Measurements from ENCODE around the gene POLR2L. TPM values are rescaled to one million over a fixed set of nuclear protein-coding genes. Genes with fewer than 3 reads are reported as not detected.

The POLR2L gene
- total RNA-seq, 4 donors from 2014 or later = 71.4 to 189 (median 92.3) TPM

DNA sequence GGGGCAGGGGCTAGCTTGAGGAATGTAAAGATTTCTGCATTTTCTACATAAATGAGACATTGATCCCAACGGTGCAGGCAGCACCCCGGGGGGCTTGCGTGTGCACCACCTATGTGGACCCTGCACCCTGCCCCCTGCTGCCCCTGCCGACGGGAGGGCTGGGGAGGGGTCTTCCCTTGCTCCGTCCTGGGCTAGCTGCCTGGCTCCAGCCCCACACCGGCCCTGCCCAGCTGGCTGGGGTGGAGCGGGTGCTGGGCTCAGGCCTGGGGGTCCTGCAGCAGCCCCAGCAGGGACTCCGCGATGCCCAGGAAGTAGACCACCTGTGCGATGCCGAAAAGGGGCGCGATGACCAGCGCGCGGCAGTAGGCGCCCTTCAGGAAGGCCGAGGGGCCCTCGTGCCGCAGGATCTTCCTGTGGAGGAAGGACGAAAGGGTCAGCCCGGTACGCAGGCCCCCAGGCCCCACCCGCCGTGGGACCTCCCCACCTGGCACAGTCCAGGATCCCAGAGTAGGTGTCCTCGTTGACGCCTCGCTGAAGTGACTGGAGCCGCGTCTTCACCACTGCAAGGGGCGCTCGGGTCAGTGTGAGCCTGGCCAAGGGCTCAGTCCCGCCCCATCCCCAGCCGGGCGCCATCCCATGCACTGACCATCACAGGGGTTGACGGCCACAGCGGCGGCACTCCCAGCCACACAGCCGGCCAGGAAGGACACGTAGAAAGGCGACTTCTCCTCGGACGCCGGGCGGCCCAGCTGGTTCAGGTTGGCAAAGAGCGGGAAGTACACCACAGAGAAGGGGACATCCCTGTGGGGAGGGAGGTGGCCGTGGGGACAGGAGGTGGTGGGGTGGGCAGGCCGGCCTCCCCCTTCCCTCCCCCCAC is 50.4 kb downstream of the POLR2L start:
- WGBS = 87% methylated on average over 23 of the region's 49 CpGs
- Histone ChIP-seq H3K27me3 (peaks cover 0 to 42% (median 12%) of the 10 kb centered on the region in 4 donors), H3K4me1 (peaks cover 23 to 48% (median 35%) of the 10 kb centered on the region in 4 donors), H3K36me3 (peaks cover 0 to 28% (median 25%) of the 10 kb centered on the region in 4 donors), H3K4me3 (no peak overlapping the region), H3K9me3 (no peaks in the 10 kb centered on the region), H3K27ac (replicated peaks in 1 of 4) (no peak overlapping the region)
- TF ChIP-seq POLR2A (IDR thresholded peaks at IDR 0.05; ENCODE audit: low read depth) = no peak
- no peak for TF ChIP-seq EP300 (IDR thresholded peaks at IDR 0.05)
- intact Hi-C loops (cut with DNase I) = no loop called here
- no peak for DNase-seq (ENCODE audit: extremely low spot score)

DNA sequence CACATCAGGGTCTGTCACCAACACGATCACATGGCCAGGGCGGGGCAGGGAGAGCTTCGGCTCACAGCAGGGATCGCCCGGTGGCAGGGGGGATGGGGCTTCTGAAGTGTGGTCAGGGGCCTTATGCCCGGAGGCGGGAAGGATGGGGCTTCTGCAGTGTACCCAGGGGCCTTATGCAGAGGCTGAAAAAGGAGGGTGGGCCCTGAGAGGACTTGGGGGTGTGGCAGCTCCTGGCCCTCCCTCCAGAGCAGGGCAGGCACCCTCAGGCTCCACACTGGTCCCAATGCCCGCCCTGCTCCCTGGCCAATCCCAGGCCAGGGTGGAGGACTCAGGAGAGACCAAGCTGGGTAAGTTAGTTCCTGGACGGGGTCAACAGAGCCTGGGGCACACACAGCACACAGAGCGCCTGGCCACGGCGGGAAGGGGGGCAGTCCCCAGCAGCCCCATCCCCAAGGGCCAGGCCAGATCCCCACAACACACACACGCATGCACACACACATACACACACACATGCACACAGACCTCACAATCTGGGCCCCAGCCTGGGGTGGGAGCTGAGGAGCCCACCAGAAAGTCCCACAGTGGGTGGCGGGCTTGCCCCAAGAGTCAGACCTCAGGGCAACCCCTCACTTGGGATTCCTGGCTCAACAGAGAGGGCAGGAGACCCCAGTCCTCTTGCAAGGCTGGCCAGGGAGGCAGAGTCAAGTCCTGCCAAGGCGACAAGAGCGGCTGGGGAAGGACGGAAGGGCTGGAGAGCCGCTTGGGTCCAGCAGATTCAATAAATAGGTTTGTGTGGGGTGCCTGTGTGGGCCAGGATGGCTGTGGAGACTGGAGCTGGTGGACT is 51.4 kb downstream of the POLR2L start:
- Histone ChIP-seq H3K27me3 (peaks cover 0 to 42% (median 12%) of the 10 kb centered on the region in 4 donors), H3K4me3 (no peak overlapping the region), H3K4me1 (peaks cover 14 to 38% (median 27%) of the 10 kb centered on the region in 4 donors), H3K27ac (replicated peaks in 1 of 4) (no peak overlapping the region), H3K9me3 (no peaks in the 10 kb centered on the region), H3K36me3 (peaks cover 0 to 28% (median 25%) of the 10 kb centered on the region in 4 donors)
- WGBS = 63% methylated on average over 4 of the region's 18 CpGs
- TF ChIP-seq POLR2A (IDR thresholded peaks at IDR 0.05; ENCODE audit: low read depth) (no peak), POLR2AphosphoS5 (IDR thresholded peaks at IDR 0.05) (no peak), EP300 (IDR thresholded peaks at IDR 0.05) (no peak)
- TF ChIP-seq, protein P1, sequence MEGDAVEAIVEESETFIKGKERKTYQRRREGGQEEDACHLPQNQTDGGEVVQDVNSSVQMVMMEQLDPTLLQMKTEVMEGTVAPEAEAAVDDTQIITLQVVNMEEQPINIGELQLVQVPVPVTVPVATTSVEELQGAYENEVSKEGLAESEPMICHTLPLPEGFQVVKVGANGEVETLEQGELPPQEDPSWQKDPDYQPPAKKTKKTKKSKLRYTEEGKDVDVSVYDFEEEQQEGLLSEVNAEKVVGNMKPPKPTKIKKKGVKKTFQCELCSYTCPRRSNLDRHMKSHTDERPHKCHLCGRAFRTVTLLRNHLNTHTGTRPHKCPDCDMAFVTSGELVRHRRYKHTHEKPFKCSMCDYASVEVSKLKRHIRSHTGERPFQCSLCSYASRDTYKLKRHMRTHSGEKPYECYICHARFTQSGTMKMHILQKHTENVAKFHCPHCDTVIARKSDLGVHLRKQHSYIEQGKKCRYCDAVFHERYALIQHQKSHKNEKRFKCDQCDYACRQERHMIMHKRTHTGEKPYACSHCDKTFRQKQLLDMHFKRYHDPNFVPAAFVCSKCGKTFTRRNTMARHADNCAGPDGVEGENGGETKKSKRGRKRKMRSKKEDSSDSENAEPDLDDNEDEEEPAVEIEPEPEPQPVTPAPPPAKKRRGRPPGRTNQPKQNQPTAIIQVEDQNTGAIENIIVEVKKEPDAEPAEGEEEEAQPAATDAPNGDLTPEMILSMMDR (IDR thresholded peaks at IDR 0.05) = no peak
- intact Hi-C loops (cut with DNase I) = no loop called here
- DNase-seq (ENCODE audit: extremely low spot score) = no peak

DNA sequence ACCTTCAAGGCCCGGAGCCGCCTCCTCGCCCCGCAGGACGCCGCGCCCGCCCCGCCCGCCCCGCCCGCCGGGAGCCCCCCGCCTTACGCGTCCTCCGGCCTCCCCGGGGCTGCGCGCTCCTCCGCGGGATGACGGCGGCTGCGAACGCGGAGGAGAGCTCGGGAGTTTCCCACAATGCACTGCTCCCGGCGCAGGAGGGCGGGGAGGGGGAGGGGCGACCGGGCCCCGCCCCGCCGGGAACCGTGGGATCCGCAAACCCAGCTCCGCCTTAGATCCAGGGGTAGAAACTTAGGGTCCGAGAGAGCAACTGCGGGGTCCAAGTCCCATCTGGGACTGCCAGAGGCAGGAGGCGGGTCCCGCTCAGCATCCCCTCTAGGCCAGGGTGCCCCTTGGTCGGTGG is 52.4 kb downstream of the POLR2L start, which contains the start of gene CEND1:
Gene CEND1 (minus strand): TSS at position 148 of the 400 bp plus-strand sequence. CDS start 1,514 bp downstream, outside the sequence.
- TF ChIP-seq POLR2AphosphoS5 (IDR thresholded peaks at IDR 0.05) = peak in 1 of 2 donors; percentile 24
- TF ChIP-seq POLR2A (IDR thresholded peaks at IDR 0.05; ENCODE audit: low read depth) = no peak
- Histone ChIP-seq H3K4me3 (peak within 1 kb of the TSS in 3 of 4 donors; percentile 18 to 39 (median 28)), H3K27me3 (peaks cover 0 to 42% (median 12%) of the 10 kb centered on the region in 4 donors), H3K9me3 (no peaks in the 10 kb centered on the region), H3K4me1 (peaks cover 4 to 28% (median 17%) of the 10 kb centered on the region in 4 donors), H3K27ac (replicated peaks in 1 of 4) (no peak within 1 kb of the TSS), H3K36me3 (peaks cover 0 to 29% (median 26%) of the 10 kb centered on the region in 4 donors)
- no peak for DNase-seq (ENCODE audit: extremely low spot score)
- WGBS = no CpG with 5 or more reads among the region's 44 CpGs
- intact Hi-C loops (cut with DNase I) = no loop called here

Small RNA genes within 50 kb of the gene (small RNA-seq; reads per million reads assigned to genes)
- 0 reads per million in 3 donors for gene SNORA52

Other genes starting within 250 kb of the POLR2L start
- gene IRF7, start 226.6 kb downstream of the POLR2L start, total RNA-seq = 10 to 100 TPM; 11.3 to 39.6 (median 14.2) TPM
- 1 to 10 TPM in 1 of 4 donors, not detected in 3; 1.3 TPM for gene CDHR5, start 217.6 kb downstream of the POLR2L start, total RNA-seq
- not detected for gene SCT, start 215.3 kb downstream of the POLR2L start, total RNA-seq
- gene DRD4, start 205.3 kb downstream of the POLR2L start, total RNA-seq = 1 to 10 TPM in 1 of 4 donors, under 1 TPM in 2, not detected in 1; 0.26 to 1.1 (median 0.42) TPM
- gene DEAF1, start 147.3 kb downstream of the POLR2L start, total RNA-seq = 10 to 100 TPM; 24.9 to 57.1 (median 39.4) TPM
- 10 to 100 TPM; 27.4 to 55.2 (median 39.6) TPM for gene TMEM80, start 146.7 kb downstream of the POLR2L start, total RNA-seq
- gene EPS8L2, start 136.3 kb downstream of the POLR2L start, total RNA-seq = 10 to 100 TPM in 3 of 4 donors, 1 to 10 TPM in 1; 5.6 to 31.6 (median 24.9) TPM
- gene TALDO1, start 95.1 kb downstream of the POLR2L start, total RNA-seq = 100 to 1,000 TPM; 168 to 231 (median 186) TPM
- gene GATD1, start 65.0 kb downstream of the POLR2L start, total RNA-seq = 10 to 100 TPM; 24.0 to 37.7 (median 28.9) TPM
- 1 to 10 TPM in 3 of 4 donors, under 1 TPM in 1; 0.42 to 3.3 (median 2.6) TPM for gene CEND1, start 52.4 kb downstream of the POLR2L start, total RNA-seq
- gene SLC25A22, start 44.2 kb downstream of the POLR2L start, total RNA-seq = 10 to 100 TPM in 1 of 4 donors, 1 to 10 TPM in 3; 5.0 to 11.0 (median 9.5) TPM
- 10 to 100 TPM in 2 of 4 donors, 1 to 10 TPM in 2; 5.3 to 18.7 (median 9.6) TPM for gene PIDD1, start 37.3 kb downstream of the POLR2L start, total RNA-seq
- 100 to 1,000 TPM; 318 to 813 (median 686) TPM for gene RPLP2, start 32.6 kb downstream of the POLR2L start, total RNA-seq
- gene PNPLA2, start 23.6 kb downstream of the POLR2L start, total RNA-seq = 100 to 1,000 TPM in 1 of 4 donors, 10 to 100 TPM in 3; 62.8 to 107 (median 77.6) TPM
- 1 to 10 TPM; 5.3 to 8.4 (median 7.0) TPM for gene CRACR2B, start 14.6 kb downstream of the POLR2L start, total RNA-seq
- 100 to 1,000 TPM; 219 to 730 (median 352) TPM for gene CD151, start 9.6 kb downstream of the POLR2L start, total RNA-seq
- 100 to 1,000 TPM in 3 of 4 donors, 10 to 100 TPM in 1; 81.4 to 156 (median 129) TPM for gene TSPAN4, start 323 bp upstream of the POLR2L start, total RNA-seq
- gene CHID1, start 68.3 kb upstream of the POLR2L start, total RNA-seq = 10 to 100 TPM; 37.4 to 55.4 (median 47.2) TPM
- gene AP2A2, start 83.3 kb upstream of the POLR2L start, total RNA-seq = 10 to 100 TPM; 49.5 to 82.6 (median 72.2) TPM
- gene MUC6, start 194.2 kb upstream of the POLR2L start, total RNA-seq = not detected
- gene MUC2, start 232.3 kb upstream of the POLR2L start, total RNA-seq = under 1 TPM in 1 of 4 donors, not detected in 3; 0.34 TPM